ENCODE results near the gene GLDN. TPM values are rescaled to one million over a fixed set of nuclear protein-coding genes. Genes with fewer than 3 reads are reported as not detected.

Gene GLDN
- total and polyA plus RNA-seq, 2 of the 4 experiments (the other 2 are of a cell fraction), result under 0.01 TPM; not detected in 1

- in situ Hi-C loops (cut with MboI; ENCODE audit: low sequenced_read_pairs), result no loop called here
- 50% methylated on average over 1 of the region's 7 CpGs; no CpG with 5 or more reads in 1 of the 2 experiments for WGBS, 2 experiments (ENCODE audit: extremely low coverage in 2 of 2, insufficient read length in 1 of 2)
Measured at GRCh38 chr15:51390241-51390965, 48.9 kb downstream of the GLDN start.

More at GRCh38 chr15:51390241-51390965, 48.9 kb downstream of the GLDN start:
- ChIA-PET CTCF (interaction anchor here (0.6 to 0.8 kb wide), 3 partner anchors 12 to 47 kb away, joined by 3 to 6 read pairs (median 3); no protein-coding TSS in a partner anchor), POLR2A (ENCODE audit: unreplicated experiment) (no interaction called here)
- Histone ChIP-seq H2AFZ (replicated peaks; ENCODE audit: low read length, poor library complexity) (no peak overlapping the region), H3K27ac (ENCODE audit: insufficient read depth, low read length) (no peak overlapping the region), H3K4me3 (ENCODE audit: insufficient read depth, low read depth, low read length) (no peak overlapping the region), H3K9me1 (ENCODE audit: insufficient read depth, low read length) (no peaks in the 10 kb centered on the region; the same call in 1 of the 2 replicates), H4K91ac (ENCODE audit: insufficient read depth, low read depth, low read length) (no peak overlapping the region), H3K18ac (ENCODE audit: low read depth, low read length) (no peak overlapping the region), H2AK9ac (replicated peaks; ENCODE audit: low read depth, low read length, poor library complexity) (no peak overlapping the region), H3K27me3 (ENCODE audit: control insufficient read depth, insufficient read depth, low read length) (peaks cover 29% of the 10 kb centered on the region), H3K14ac (replicated peaks; ENCODE audit: low read depth, low read length) (no peak overlapping the region), H3K9me3 (ENCODE audit: control insufficient read depth, insufficient read depth, low read length) (no peaks in the 10 kb centered on the region), H4K5ac (ENCODE audit: low read depth, low read length) (no peak overlapping the region), H3K4me2 (ENCODE audit: low read depth, low read length) (no peak overlapping the region), H4K20me1 (ENCODE audit: insufficient read depth, low read length) (no peaks in the 10 kb centered on the region), H2BK15ac (ENCODE audit: low read depth, low read length) (no peak overlapping the region), H2BK20ac (ENCODE audit: low read depth, low read length) (no peak overlapping the region), H2AK5ac (ENCODE audit: low read depth, low read length) (no peak overlapping the region), H3K23ac (ENCODE audit: low read depth, low read length) (no peak overlapping the region), H2BK120ac (ENCODE audit: low read depth, low read length) (no peak overlapping the region), H3K4me1 (ENCODE audit: control insufficient read depth, insufficient read depth, low read length) (no peaks in the 10 kb centered on the region), H3K9ac (ENCODE audit: low read depth, low read length) (no peak overlapping the region), H3K79me1 (ENCODE audit: low read depth in 1 of 2, low read length in 2 of 2) (no peaks in the 10 kb centered on the region), H3K36me3 (ENCODE audit: control insufficient read depth, insufficient read depth, low read length) (no peaks in the 10 kb centered on the region), H2BK5ac (ENCODE audit: low read depth, low read length, poor library complexity, severe bottlenecking) (no peak overlapping the region), H4K8ac (ENCODE audit: low read depth in 2 of 2, low read length in 2 of 2) (no peak overlapping the region), H3K56ac (ENCODE audit: extremely low read depth, insufficient read depth, low read length) (no peak overlapping the region), H3K4ac (ENCODE audit: low read depth, low read length) (no peak overlapping the region)
- intact Hi-C loops (cut with micrococcal nuclease) (no loop called here), dilution Hi-C loops (cut with HindIII; ENCODE audit: low sequenced_read_pairs, unreplicated experiment) (no loop called here)
- ATAC-seq (ENCODE audit: low read depth), result no peak
- TF ChIP-seq CEBPB (IDR thresholded peaks at IDR 0.05; ENCODE audit: low read depth, low read length), result no peak
- TF ChIP-seq BHLHE40 (IDR thresholded peaks at IDR 0.05; ENCODE audit: low read depth, low read length), result no peak
- no peak for DNase-seq
- BruUV-seq (replicated peaks), result no TSS peak
